Measurements from ENCODE around the gene PCDH9.

PCDH9 gene

GRCh38 chr13:67155898-67156722 lies 74.0 kb downstream of the PCDH9 start:
- DNase-seq: no peak

- DNase-seq: no peak
These were observed 78.1 kb downstream of the PCDH9 start for GRCh38 chr13:67152085-67152484.

GRCh38 chr13:67151652-67152051 lies 78.5 kb downstream of the PCDH9 start:
- no peak for DNase-seq

- DNase-seq: no peak
These were observed 79.5 kb downstream of the PCDH9 start for GRCh38 chr13:67150608-67151007.

- no peak for DNase-seq
These were observed 82.0 kb downstream of the PCDH9 start for GRCh38 chr13:67148161-67148571.

- DNase-seq: no peak
These were observed 82.6 kb downstream of the PCDH9 start for GRCh38 chr13:67147342-67148133.

- no peak for DNase-seq
These were observed 83.5 kb downstream of the PCDH9 start for GRCh38 chr13:67146523-67147130.

GRCh38 chr13:67145950-67146349 lies 84.2 kb downstream of the PCDH9 start:
- no peak for DNase-seq

- DNase-seq: no peak
These were observed 86.5 kb downstream of the PCDH9 start for GRCh38 chr13:67143544-67144115.

GRCh38 chr13:67140006-67140405 lies 90.1 kb downstream of the PCDH9 start:
- no peak for DNase-seq

GRCh38 chr13:67139551-67139950 lies 90.6 kb downstream of the PCDH9 start:
- DNase-seq: no peak

GRCh38 chr13:67138970-67139369 lies 91.2 kb downstream of the PCDH9 start:
- no peak for DNase-seq

GRCh38 chr13:67137044-67137735 lies 92.9 kb downstream of the PCDH9 start:
- DNase-seq: no peak

GRCh38 chr13:67136157-67136556 lies 94.0 kb downstream of the PCDH9 start:
- DNase-seq: no peak

GRCh38 chr13:67135356-67135755 lies 94.8 kb downstream of the PCDH9 start:
- no peak for DNase-seq

- no peak for DNase-seq
These were observed 95.6 kb downstream of the PCDH9 start for GRCh38 chr13:67134417-67135129.

- no peak for DNase-seq
These were observed 96.7 kb downstream of the PCDH9 start for GRCh38 chr13:67133476-67133875.

- DNase-seq: no peak
These were observed 98.7 kb downstream of the PCDH9 start for GRCh38 chr13:67131393-67131792.

- DNase-seq: no peak
These were observed 99.7 kb downstream of the PCDH9 start for GRCh38 chr13:67130444-67130843.

GRCh38 chr13:67128136-67128535 lies 102.0 kb downstream of the PCDH9 start:
- DNase-seq: no peak

- no peak for DNase-seq
These were observed 104.5 kb downstream of the PCDH9 start for GRCh38 chr13:67125681-67126080.

GRCh38 chr13:67123165-67123564 lies 107.0 kb downstream of the PCDH9 start:
- DNase-seq: no peak
